ENCODE measurements around the gene LILRA2.
"Not testable (repeated sequence)": the region's sequence is repeated elsewhere in the genome, so short reads cannot be mapped to it uniquely, and the experiment has no call there.

Gene LILRA2

GRCh38 chr19:54571715-54572615, 1.6 kb upstream of the LILRA2 start:
- DNase-seq (ENCODE audit: low read depth): not testable (repeated sequence)

- DNase-seq (ENCODE audit: low read depth): no peak
These were observed 786 bp upstream of the LILRA2 start for GRCh38 chr19:54572696-54573311.

- DNase-seq (ENCODE audit: low read depth): no peak
These were observed 461 bp downstream of the LILRA2 start for GRCh38 chr19:54574051-54574450.

DNA sequence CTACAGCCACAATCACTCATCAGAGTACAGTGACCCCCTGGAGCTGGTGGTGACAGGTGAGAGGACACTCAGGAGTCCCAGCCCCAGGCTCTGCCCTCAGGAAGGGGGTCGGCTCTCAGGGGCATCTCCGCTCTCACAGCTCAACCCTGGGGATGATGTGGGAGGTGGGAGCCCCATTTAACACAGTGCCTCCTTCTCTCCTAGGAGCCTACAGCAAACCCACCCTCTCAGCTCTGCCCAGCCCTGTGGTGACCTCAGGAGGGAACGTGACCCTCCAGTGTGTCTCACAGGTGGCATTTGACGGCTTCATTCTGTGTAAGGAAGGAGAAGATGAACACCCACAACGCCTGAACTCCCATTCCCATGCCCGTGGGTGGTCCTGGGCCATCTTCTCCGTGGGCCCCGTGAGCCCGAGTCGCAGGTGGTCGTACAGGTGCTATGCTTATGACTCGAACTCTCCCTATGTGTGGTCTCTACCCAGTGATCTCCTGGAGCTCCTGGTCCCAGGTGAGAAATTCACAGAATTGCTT, 1.0 kb downstream of the LILRA2 start:
- DNase-seq (ENCODE audit: low read depth): no peak

GRCh38 chr19:54575205-54575604, 1.6 kb downstream of the LILRA2 start:
- DNase-seq (ENCODE audit: low read depth): not testable (repeated sequence)

GRCh38 chr19:54576411-54576976, 2.9 kb downstream of the LILRA2 start:
- DNase-seq (ENCODE audit: low read depth): no peak

DNA sequence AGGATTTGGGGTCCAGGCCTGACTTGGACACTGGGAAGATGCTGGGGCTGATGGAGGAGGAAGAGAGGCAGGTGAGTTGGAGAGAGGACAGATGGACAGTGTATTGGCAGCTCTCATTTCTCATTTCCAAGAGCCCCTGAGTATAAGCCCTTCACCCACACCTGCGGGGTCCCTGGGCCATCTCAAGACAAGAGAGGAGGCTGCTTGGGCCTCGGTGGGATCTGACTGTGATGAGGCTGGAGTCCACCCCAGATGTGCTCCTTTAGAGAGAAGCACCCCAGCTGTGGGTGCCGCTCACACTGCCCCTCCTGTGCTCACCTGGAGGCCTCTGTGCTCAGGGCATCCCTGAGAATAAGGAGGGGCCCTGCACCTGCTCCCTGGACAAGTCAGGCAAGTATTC, 3.7 kb downstream of the LILRA2 start:
- no peak for DNase-seq (ENCODE audit: low read depth)

DNA sequence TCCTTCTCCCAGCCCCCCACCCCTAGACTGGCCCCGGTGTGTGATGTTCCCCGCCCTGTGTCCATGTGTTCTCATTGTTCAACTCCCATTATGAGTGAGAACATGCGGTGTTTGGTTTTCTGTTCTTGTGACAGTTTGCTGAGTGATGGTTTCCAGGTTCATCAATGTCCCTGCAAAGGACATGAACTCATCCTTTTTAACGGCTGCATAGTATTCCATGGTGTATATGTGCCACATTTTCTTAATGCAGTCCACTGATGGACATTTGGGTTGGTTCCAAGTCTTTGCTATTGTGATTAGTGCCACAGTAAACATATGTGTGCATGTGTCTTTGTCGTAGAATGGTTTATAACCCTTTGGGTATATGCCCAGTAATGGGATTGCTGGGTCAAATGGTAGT, 4.7 kb downstream of the LILRA2 start:
- not testable (repeated sequence) for DNase-seq (ENCODE audit: low read depth)

- DNase-seq (ENCODE audit: low read depth): no peak
These were observed 12.8 kb downstream of the LILRA2 start for GRCh38 chr19:54586397-54586796.

- no peak for DNase-seq (ENCODE audit: low read depth)
These were observed 13.4 kb downstream of the LILRA2 start for GRCh38 chr19:54587026-54587425.

DNA sequence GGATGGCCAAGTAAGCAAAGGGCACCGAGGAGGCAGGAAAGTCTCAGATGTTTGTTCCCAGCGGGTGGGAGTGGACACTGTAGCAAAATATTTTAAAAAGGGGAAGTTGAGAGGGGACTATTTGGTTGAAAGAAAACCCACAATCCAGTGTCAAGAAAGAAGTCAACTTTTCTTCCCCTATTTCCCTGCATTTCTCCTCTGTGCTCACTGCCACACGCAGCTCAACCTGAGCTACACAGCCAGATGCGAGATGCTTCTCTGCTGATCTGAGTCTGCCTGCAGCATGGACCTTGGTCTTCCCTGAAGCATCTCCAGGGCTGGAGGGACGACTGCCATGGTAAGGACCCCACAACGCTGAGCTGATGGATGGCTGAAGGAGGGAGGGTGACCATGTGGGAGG, 19.9 kb downstream of the LILRA2 start, which contains the start of gene LILRA1:
Gene LILRA1 (plus strand): TSS at position 188 of the 400 bp plus-strand sequence. CDS start 613 bp downstream, outside the sequence.
- not testable (repeated sequence) for DNase-seq (ENCODE audit: low read depth)

GRCh38 chr19:54593931-54594626, 20.5 kb downstream of the LILRA2 start:
- not testable (repeated sequence) for DNase-seq (ENCODE audit: low read depth)

DNA sequence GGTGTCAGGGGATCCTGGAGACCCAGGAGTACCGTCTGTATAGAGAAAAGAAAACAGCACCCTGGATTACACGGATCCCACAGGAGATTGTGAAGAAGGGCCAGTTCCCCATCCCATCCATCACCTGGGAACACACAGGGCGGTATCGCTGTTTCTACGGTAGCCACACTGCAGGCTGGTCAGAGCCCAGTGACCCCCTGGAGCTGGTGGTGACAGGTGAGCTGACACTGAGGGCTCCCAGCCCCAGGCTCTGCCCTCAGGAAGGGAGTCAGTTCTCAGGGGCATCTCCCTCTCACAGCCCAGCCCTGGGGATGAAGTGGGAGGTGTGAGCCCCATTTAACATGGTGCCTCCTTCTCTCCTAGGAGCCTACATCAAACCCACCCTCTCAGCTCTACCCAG, 21.1 kb downstream of the LILRA2 start:
- DNase-seq (ENCODE audit: low read depth): no peak

DNA sequence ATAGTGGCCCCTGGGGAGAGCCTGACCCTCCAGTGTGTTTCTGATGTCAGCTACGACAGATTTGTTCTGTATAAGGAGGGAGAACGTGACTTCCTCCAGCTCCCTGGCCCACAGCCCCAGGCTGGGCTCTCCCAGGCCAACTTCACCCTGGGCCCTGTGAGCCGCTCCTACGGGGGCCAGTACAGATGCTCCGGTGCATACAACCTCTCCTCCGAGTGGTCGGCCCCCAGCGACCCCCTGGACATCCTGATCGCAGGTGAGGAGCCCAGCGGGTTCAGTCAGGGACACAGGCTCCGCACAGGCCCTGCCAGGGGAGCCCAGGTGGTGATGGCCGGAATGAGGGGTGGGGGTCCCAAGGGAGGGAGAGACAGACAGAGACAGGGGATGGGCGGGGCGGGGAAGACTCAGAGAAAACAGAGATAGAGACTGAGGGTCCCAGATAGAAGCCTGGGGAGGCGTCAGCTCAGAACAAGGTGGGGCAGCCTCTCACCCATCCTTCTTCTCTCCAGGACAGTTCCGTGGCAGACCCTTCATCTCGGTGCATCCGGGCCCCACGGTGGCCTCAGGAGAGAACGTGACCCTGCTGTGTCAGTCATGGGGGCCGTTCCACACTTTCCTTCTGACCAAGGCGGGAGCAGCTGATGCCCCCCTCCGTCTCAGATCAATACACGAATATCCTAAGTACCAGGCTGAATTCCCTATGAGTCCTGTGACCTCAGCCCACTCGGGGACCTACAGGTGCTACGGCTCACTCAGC, 22.3 kb downstream of the LILRA2 start:
- not testable (repeated sequence) for DNase-seq (ENCODE audit: low read depth)

GRCh38 chr19:54600212-54600611, 26.6 kb downstream of the LILRA2 start:
- DNase-seq (ENCODE audit: low read depth): no peak

DNA sequence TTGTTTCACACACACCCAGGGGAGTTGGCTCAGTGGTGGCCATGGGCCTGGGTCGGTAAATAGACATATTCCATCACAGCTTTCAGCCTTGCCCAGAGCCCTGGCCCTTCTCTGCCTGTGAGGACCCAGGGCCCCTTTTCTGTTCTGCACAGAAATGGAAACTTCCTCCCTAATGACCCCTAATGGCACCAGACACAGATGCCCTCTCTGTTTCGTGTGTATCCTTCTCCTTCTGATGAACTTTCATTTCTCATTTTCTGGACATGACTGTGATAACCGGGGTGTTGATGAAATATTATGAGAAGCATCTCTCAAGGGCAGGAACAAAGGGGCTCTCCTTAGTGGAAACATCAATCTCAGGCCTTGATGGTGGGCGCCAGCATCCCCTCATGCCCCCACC, 32.6 kb downstream of the LILRA2 start:
- no peak for DNase-seq (ENCODE audit: low read depth)

GRCh38 chr19:54606891-54607784, 33.5 kb downstream of the LILRA2 start:
- DNase-seq (ENCODE audit: low read depth): no peak

- DNase-seq (ENCODE audit: low read depth): no peak
These were observed 34.2 kb downstream of the LILRA2 start for GRCh38 chr19:54607785-54608150.

DNA sequence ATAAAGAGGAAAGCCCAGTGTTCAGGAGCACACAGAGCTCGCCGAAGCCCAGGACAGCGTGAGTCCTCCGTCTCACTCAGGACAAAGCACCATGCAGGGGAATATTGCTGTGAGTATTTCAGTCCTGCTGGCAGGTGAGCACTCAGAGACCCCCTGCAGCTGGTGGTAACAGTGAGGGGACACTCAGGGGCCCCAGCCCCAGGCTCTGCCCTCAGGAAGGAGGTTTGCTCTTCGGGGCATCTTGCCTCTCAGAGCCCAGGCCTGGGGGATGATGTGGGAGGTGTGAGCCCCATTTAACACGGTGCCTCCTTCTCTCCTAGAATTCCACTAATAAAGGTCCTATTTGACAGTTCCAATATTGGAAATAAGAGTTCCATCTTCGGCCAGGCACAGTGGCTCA, 34.6 kb downstream of the LILRA2 start:
- no peak for DNase-seq (ENCODE audit: low read depth)

GRCh38 chr19:54608792-54609191, 35.2 kb downstream of the LILRA2 start:
- DNase-seq (ENCODE audit: low read depth): no peak
